HEK293T (cell line): Measurements from ENCODE around the gene PDIA4.

Experiments
- CTCF ChIA-PET: fragments of 350-600 bp; formaldehyde crosslinking; extraction: SDS; loops from one replicate; lab custom pipeline; 2021; ENCODE audit warnings: antibody characterized with exemption, inconsistent platforms; lab: Yijun Ruan, JAX
- POLR2A ChIA-PET: fragments of 350-600 bp; formaldehyde crosslinking; extraction: SDS; loops from one replicate; lab custom pipeline; 2020; ENCODE audit warnings: antibody characterized with exemption, inconsistent platforms; lab: Yijun Ruan, JAX
- DNase-seq: peaks from one replicate; pipeline ENCODE4 v3.0.0; 2012; ENCODE audit warnings: mixed read lengths; ENCODE audit errors: extremely low spot score
- ARNT ChIP-seq: fragments of 450-650 bp; IDR thresholded peaks from 2 replicates; pipeline ENCODE4 v1.6.1; 2017; ENCODE audit warnings: mild to moderate bottlenecking
- BHLHE40 ChIP-seq: fragments of 450-650 bp; IDR thresholded peaks from 2 replicates; pipeline ENCODE4 v1.6.1; 2016; ENCODE audit warnings: mild to moderate bottlenecking, moderate library complexity, borderline replicate concordance
- CTBP1 ChIP-seq: fragments of 450-650 bp; IDR thresholded peaks from 2 replicates; pipeline ENCODE4 v1.6.1; 2016; ENCODE audit warnings: borderline replicate concordance
- ELF4 ChIP-seq: fragments of 450-650 bp; IDR thresholded peaks from 2 replicates; pipeline ENCODE4 v1.6.1; 2017; ENCODE audit warnings: antibody characterized with exemption
- FOXA1 ChIP-seq: fragments of 450-650 bp; IDR thresholded peaks from 2 replicates; pipeline ENCODE4 v1.6.1; 2016; ENCODE audit warnings: mild to moderate bottlenecking
- FOXK2 ChIP-seq: fragments of 450-650 bp; IDR thresholded peaks from 2 replicates; pipeline ENCODE4 v1.6.1; 2016; ENCODE audit warnings: mild to moderate bottlenecking
- FOXM1 ChIP-seq: fragments of 450-650 bp; IDR thresholded peaks from 2 replicates; pipeline ENCODE4 v1.6.1; 2017; ENCODE audit warnings: mild to moderate bottlenecking, borderline replicate concordance
- HDGF ChIP-seq: fragments of 450-650 bp; IDR thresholded peaks from 2 replicates; pipeline ENCODE4 v1.6.1; 2017; ENCODE audit warnings: antibody characterized with exemption, borderline replicate concordance
- L3MBTL2 ChIP-seq: fragments of 450-650 bp; conservative IDR thresholded peaks from 2 replicates; pipeline ENCODE4 v1.6.1; 2016; ENCODE audit warnings: mild to moderate bottlenecking
- LEF1 ChIP-seq: fragments of 450-650 bp; IDR thresholded peaks from 2 replicates; pipeline ENCODE4 v1.6.1; 2017; ENCODE audit warnings: mild to moderate bottlenecking, borderline replicate concordance
- NFRKB ChIP-seq: fragments of 450-650 bp; IDR thresholded peaks from 2 replicates; pipeline ENCODE4 v1.6.1; 2016; ENCODE audit warnings: mild to moderate bottlenecking, moderate library complexity
- SP1 ChIP-seq: fragments of 450-650 bp; IDR thresholded peaks from 2 replicates; pipeline ENCODE4 v1.6.1; 2017
- SUZ12 ChIP-seq: fragments of 450-650 bp; IDR thresholded peaks from 2 replicates; pipeline ENCODE4 v1.6.1; 2016; ENCODE audit warnings: mild to moderate bottlenecking
- TARDBP ChIP-seq: fragments of 450-650 bp; IDR thresholded peaks from 2 replicates; pipeline ENCODE4 v1.6.1; 2016
- ZNF384 ChIP-seq: fragments of 450-650 bp; IDR thresholded peaks from 2 replicates; pipeline ENCODE4 v1.6.1; 2016
- TF ChIP-seq, protein P1 (sequence below): fragments of 450-650 bp; IDR thresholded peaks from 2 replicates; pipeline ENCODE4 v1.6.1; 2016

PDIA4 gene

GRCh38 chr7:149003018-149003417, 25.3 kb downstream of the PDIA4 start:
- no peak for DNase-seq
- ChIA-PET POLR2A (no interaction called here), CTCF (interaction anchor here (1.3 kb wide), 1 partner anchor 63 kb away, joined by 3 read pairs; no protein-coding TSS in a partner anchor)
- TF ChIP-seq FOXA1 (no peak), SP1 (no peak), ELF4 (no peak), FOXK2 (no peak), HDGF (no peak), LEF1 (no peak), L3MBTL2 (no peak), CTBP1 (no peak), ARNT (no peak), NFRKB (no peak)
- TF ChIP-seq, protein P1, sequence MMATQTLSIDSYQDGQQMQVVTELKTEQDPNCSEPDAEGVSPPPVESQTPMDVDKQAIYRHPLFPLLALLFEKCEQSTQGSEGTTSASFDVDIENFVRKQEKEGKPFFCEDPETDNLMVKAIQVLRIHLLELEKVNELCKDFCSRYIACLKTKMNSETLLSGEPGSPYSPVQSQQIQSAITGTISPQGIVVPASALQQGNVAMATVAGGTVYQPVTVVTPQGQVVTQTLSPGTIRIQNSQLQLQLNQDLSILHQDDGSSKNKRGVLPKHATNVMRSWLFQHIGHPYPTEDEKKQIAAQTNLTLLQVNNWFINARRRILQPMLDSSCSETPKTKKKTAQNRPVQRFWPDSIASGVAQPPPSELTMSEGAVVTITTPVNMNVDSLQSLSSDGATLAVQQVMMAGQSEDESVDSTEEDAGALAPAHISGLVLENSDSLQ = no peak

DNA sequence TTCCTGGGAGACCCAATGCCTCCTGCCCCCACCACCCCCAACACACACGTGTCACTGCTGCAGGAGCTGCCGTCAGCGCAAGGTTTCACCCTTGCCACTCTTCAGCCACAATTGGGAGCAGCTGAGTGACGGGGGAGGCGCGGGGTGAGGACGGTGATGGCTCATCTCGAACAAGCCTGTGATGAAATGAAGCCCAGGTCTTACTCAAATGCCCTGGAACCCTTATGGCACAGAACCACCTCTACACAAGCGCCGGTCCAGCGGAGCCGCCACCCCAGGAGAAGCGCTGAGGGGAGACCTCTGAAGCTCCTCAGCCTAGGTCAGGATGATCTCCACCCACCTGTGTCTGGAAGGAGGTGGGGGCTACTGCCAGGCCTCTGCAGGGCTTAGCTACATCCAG, 25.7 kb downstream of the PDIA4 start:
- TF ChIP-seq FOXM1 (no peak), SUZ12 (no peak), TARDBP (no peak), FOXK2 (no peak), ELF4 (no peak), HDGF (no peak), FOXA1 (no peak), ZNF384 (no peak), BHLHE40 (no peak)
- DNase-seq = no peak
- POLR2A ChIA-PET = no interaction called here
- CTCF ChIA-PET = interaction anchor here (0.6 to 1.3 kb wide), 2 partner anchors 63 to 82 kb away, joined by 3 read pairs; no protein-coding TSS in a partner anchor

GRCh38 chr7:149001427-149002068, 26.8 kb downstream of the PDIA4 start:
- POLR2A ChIA-PET = no interaction called here
- TF ChIP-seq TARDBP (no peak), ZNF384 (no peak)
- DNase-seq = no peak
- CTCF ChIA-PET = interaction anchor here (1.1 kb wide), 1 partner anchor 64 kb away, joined by 4 read pairs; no protein-coding TSS in a partner anchor

DNA sequence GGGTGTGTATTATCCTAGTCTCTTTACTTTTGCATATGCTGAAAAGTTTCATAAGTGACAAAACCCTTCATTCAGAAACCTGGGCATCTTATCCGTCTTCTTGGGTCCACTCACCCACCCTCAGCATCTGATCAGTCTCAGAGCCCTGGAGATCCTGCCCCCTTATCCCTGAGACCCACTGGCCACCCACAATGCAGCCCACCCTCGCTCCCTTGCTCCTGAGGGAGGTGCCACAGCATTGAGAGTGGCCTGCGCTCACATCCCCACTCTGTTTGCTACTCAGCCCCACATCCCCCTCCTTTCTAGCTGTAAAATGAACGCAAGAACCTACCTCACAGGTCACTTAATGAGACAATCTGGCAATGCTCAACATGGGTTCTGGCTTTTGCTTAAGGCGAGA, 27.3 kb downstream of the PDIA4 start:
- TF ChIP-seq FOXA1 = no peak
- no peak for TF ChIP-seq SUZ12
- TF ChIP-seq FOXK2 = no peak
- TF ChIP-seq TARDBP = no peak
- TF ChIP-seq, protein P1 = no peak
- ChIA-PET POLR2A (interaction anchor here (1.2 to 1.3 kb wide), 2 partner anchors 13 to 18 kb away, joined by 4 to 5 read pairs; no protein-coding TSS in a partner anchor), CTCF (interaction anchor here (1.1 kb wide), 1 partner anchor 65 kb away, joined by 4 read pairs; no protein-coding TSS in a partner anchor)
- DNase-seq = no peak

GRCh38 chr7:148999192-148999591, 29.1 kb downstream of the PDIA4 start:
- DNase-seq = no peak
- ChIA-PET CTCF (no interaction called here), POLR2A (interaction anchor here (0.6 to 1.1 kb wide), 4 partner anchors 8 to 66 kb away, joined by 3 read pairs; no protein-coding TSS in a partner anchor)
- TF ChIP-seq ZNF384 = no peak
- no peak for TF ChIP-seq FOXM1
- no peak for TF ChIP-seq SUZ12
- no peak for TF ChIP-seq BHLHE40
- TF ChIP-seq L3MBTL2 = no peak
- TF ChIP-seq, protein P1 = no peak
- no peak for TF ChIP-seq LEF1
- TF ChIP-seq ELF4 = no peak
- no peak for TF ChIP-seq SP1
- no peak for TF ChIP-seq NFRKB
- TF ChIP-seq FOXA1 = no peak

DNA sequence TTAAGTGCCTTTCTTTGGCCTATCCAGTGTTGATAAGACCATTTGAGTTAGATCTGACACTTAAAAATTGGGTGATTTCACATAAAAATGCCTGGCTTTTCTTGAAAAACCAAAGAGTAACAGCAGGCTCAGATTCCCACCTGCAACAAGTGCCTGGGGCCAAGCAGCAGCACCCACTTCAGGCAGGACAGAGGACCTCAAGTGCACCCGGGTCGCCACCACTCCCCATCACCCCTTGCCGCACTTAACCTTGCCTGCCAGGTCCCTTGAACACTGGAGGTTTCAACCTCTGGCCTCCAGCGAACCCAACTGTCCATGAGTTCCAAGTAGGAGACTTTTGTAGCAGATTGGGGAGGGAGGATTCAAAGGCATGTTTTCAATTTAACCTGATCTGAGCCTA, 30.8 kb downstream of the PDIA4 start:
- ChIA-PET POLR2A (no interaction called here), CTCF (interaction anchor here (0.8 kb wide), 1 partner anchor 68 kb away, joined by 3 read pairs; no protein-coding TSS in a partner anchor)
- TF ChIP-seq TARDBP (no peak), L3MBTL2 (no peak), LEF1 (no peak), HDGF (no peak), FOXK2 (no peak), SUZ12 (no peak), SP1 (no peak), FOXA1 (no peak), ZNF384 (no peak), NFRKB (no peak), ELF4 (no peak), FOXM1 (no peak), CTBP1 (no peak), ARNT (no peak), BHLHE40 (no peak)
- TF ChIP-seq, protein P1 = no peak
- no peak for DNase-seq
